ENCODE results near the gene CBARP. TPM values are rescaled to one million over a fixed set of nuclear protein-coding genes. Genes with fewer than 3 reads are reported as not detected.

The CBARP gene
- total and polyA plus RNA-seq, 9 of the 15 experiments (the other 6 are each of a cell fraction or from before 2014, with no cell fraction given), result 0.03 to 8.9 (median 1.2) TPM; not detected in 1

GRCh38 chr19:1261798-1262622, 24.2 kb upstream of the CBARP start (continued):
- TF ChIP-seq, protein P1, sequence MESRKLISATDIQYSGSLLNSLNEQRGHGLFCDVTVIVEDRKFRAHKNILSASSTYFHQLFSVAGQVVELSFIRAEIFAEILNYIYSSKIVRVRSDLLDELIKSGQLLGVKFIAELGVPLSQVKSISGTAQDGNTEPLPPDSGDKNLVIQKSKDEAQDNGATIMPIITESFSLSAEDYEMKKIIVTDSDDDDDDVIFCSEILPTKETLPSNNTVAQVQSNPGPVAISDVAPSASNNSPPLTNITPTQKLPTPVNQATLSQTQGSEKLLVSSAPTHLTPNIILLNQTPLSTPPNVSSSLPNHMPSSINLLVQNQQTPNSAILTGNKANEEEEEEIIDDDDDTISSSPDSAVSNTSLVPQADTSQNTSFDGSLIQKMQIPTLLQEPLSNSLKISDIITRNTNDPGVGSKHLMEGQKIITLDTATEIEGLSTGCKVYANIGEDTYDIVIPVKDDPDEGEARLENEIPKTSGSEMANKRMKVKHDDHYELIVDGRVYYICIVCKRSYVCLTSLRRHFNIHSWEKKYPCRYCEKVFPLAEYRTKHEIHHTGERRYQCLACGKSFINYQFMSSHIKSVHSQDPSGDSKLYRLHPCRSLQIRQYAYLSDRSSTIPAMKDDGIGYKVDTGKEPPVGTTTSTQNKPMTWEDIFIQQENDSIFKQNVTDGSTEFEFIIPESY (CRISPR knock-in tag; IDR thresholded peaks at IDR 0.05), result no peak
- TF ChIP-seq NR2C2 (CRISPR knock-in tag; IDR thresholded peaks at IDR 0.05) (no peak), NR2C2 (tag; IDR thresholded peaks at IDR 0.05) (peak; percentile 31; the same call in 1 of the 2 replicates), ZNF143 (CRISPR knock-in tag; IDR thresholded peaks at IDR 0.05) (no peak), ZNF707 (CRISPR knock-in tag; conservative IDR thresholded peaks at IDR 0.05) (no peak), MCM5 (IDR thresholded peaks at IDR 0.05; ENCODE audit: low read depth) (no peak), SMARCB1 (IDR thresholded peaks at IDR 0.05; ENCODE audit: insufficient read length, low read depth) (no peak), TAF7 (tag; IDR thresholded peaks at IDR 0.05) (no peak), HSF4 (CRISPR knock-in tag; IDR thresholded peaks at IDR 0.05; ENCODE audit: borderline replicate concordance) (no peak), RBM22 (IDR thresholded peaks at IDR 0.05; ENCODE audit: low read depth, low read length, poor library complexity, severe bottlenecking) (no peak), SMAD4 (CRISPR knock-in tag; conservative IDR thresholded peaks at IDR 0.05) (no peak), ZBED1 (IDR thresholded peaks at IDR 0.05) (no peak), ZBTB1 (CRISPR knock-in tag; IDR thresholded peaks at IDR 0.05; ENCODE audit: borderline replicate concordance, low read depth) (no peak), ZNF695 (CRISPR knock-in tag; IDR thresholded peaks at IDR 0.05) (no peak), ZNF316 (IDR thresholded peaks at IDR 0.05) (no peak), NFIC (IDR thresholded peaks at IDR 0.05) (0 out of 2 replicates have a peak, but pooled peaks have one; percentile 24), SRF (CRISPR knock-in tag; IDR thresholded peaks at IDR 0.05) (no peak), ZFX (CRISPR knock-in tag; IDR thresholded peaks at IDR 0.05) (peak; percentile 57)
- TF ChIP-seq, protein P2, sequence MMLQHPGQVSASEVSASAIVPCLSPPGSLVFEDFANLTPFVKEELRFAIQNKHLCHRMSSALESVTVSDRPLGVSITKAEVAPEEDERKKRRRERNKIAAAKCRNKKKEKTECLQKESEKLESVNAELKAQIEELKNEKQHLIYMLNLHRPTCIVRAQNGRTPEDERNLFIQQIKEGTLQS (IDR thresholded peaks at IDR 0.05), result no peak
- TF ChIP-seq, protein P2 (CRISPR knock-in tag; conservative IDR thresholded peaks at IDR 0.05), result no peak
- TF ChIP-seq, protein P3, sequence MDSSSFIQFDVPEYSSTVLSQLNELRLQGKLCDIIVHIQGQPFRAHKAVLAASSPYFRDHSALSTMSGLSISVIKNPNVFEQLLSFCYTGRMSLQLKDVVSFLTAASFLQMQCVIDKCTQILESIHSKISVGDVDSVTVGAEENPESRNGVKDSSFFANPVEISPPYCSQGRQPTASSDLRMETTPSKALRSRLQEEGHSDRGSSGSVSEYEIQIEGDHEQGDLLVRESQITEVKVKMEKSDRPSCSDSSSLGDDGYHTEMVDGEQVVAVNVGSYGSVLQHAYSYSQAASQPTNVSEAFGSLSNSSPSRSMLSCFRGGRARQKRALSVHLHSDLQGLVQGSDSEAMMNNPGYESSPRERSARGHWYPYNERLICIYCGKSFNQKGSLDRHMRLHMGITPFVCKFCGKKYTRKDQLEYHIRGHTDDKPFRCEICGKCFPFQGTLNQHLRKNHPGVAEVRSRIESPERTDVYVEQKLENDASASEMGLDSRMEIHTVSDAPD (CRISPR knock-in tag; IDR thresholded peaks at IDR 0.05), result no peak
- TF ChIP-seq, protein P4, sequence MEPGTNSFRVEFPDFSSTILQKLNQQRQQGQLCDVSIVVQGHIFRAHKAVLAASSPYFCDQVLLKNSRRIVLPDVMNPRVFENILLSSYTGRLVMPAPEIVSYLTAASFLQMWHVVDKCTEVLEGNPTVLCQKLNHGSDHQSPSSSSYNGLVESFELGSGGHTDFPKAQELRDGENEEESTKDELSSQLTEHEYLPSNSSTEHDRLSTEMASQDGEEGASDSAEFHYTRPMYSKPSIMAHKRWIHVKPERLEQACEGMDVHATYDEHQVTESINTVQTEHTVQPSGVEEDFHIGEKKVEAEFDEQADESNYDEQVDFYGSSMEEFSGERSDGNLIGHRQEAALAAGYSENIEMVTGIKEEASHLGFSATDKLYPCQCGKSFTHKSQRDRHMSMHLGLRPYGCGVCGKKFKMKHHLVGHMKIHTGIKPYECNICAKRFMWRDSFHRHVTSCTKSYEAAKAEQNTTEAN (CRISPR knock-in tag; IDR thresholded peaks at IDR 0.05), result no peak

Data from K562 (cell line).